ENCODE measurements around the gene FAM193A.

The FAM193A gene

GRCh38 chr4:2729533-2729875, 193.1 kb downstream of the FAM193A start:
- TF ChIP-seq, protein P1, sequence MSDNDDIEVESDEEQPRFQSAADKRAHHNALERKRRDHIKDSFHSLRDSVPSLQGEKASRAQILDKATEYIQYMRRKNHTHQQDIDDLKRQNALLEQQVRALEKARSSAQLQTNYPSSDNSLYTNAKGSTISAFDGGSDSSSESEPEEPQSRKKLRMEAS (IDR thresholded peaks at IDR 0.05): no peak
- no peak for TF ChIP-seq RAD21 (IDR thresholded peaks at IDR 0.05; ENCODE audit: low read depth)
- no peak for TF ChIP-seq NFIC (IDR thresholded peaks at IDR 0.05)
- TF ChIP-seq TAF1 (IDR thresholded peaks at IDR 0.05; ENCODE audit: low read depth): no peak
- TF ChIP-seq EP300 (IDR thresholded peaks at IDR 0.05; ENCODE audit: borderline replicate concordance): no peak
- TF ChIP-seq YY1 (IDR thresholded peaks at IDR 0.05; ENCODE audit: low read depth): no peak
- no peak for TF ChIP-seq REST (IDR thresholded peaks at IDR 0.05; ENCODE audit: low read depth)
- TF ChIP-seq CEBPB (IDR thresholded peaks at IDR 0.05): no peak
- TF ChIP-seq EGR1 (IDR thresholded peaks at IDR 0.05): no peak
- TF ChIP-seq TCF12 (IDR thresholded peaks at IDR 0.05; ENCODE audit: low read depth): no peak
- no peak for TF ChIP-seq FOXM1 (IDR thresholded peaks at IDR 0.05; ENCODE audit: borderline replicate concordance, low read depth)
- no peak for TF ChIP-seq TEAD4 (IDR thresholded peaks at IDR 0.05)
- TF ChIP-seq USF1 (IDR thresholded peaks at IDR 0.05): no peak
- no peak for TF ChIP-seq ZBTB7A (IDR thresholded peaks at IDR 0.05; ENCODE audit: low read depth)
- TF ChIP-seq CREB1 (IDR thresholded peaks at IDR 0.05; ENCODE audit: low read depth): no peak

DNA sequence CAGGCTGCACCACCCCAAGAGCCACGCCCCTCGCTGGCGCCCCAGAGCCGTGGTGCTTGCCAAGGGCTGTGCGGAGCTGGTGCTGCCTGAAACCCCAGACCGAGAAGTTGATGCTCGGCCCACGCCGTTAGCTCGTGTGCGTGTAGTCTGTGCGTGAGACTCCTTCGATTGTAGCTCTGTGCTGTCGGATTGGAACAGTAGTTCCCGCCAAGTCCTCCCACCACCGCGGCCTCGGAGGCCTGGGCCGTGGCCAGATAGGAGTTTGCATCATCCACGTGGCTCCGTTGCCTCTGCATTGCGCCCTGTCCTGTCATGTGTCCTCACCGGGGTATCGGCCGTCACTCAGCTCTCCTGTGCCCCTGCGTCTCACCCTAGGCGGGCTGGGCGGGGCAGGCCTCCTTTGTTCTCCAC, 195.5 kb downstream of the FAM193A start:
- TF ChIP-seq ZBTB7A (IDR thresholded peaks at IDR 0.05; ENCODE audit: low read depth) (no peak), TAF1 (IDR thresholded peaks at IDR 0.05; ENCODE audit: low read depth) (no peak), TCF12 (IDR thresholded peaks at IDR 0.05; ENCODE audit: low read depth) (no peak), NFIC (IDR thresholded peaks at IDR 0.05) (no peak), REST (IDR thresholded peaks at IDR 0.05; ENCODE audit: low read depth) (no peak), TEAD4 (IDR thresholded peaks at IDR 0.05) (no peak), EP300 (IDR thresholded peaks at IDR 0.05; ENCODE audit: borderline replicate concordance) (no peak), RAD21 (IDR thresholded peaks at IDR 0.05; ENCODE audit: low read depth) (no peak), USF1 (IDR thresholded peaks at IDR 0.05) (no peak), EGR1 (IDR thresholded peaks at IDR 0.05) (no peak), CEBPB (IDR thresholded peaks at IDR 0.05) (no peak), YY1 (IDR thresholded peaks at IDR 0.05; ENCODE audit: low read depth) (no peak)
- TF ChIP-seq, protein P1 (IDR thresholded peaks at IDR 0.05): no peak

GRCh38 chr4:2732526-2732925, 196.1 kb downstream of the FAM193A start:
- no peak for TF ChIP-seq ZBTB7A (IDR thresholded peaks at IDR 0.05; ENCODE audit: low read depth)
- TF ChIP-seq, protein P1 (IDR thresholded peaks at IDR 0.05): no peak
- TF ChIP-seq CEBPB (IDR thresholded peaks at IDR 0.05): no peak
- no peak for TF ChIP-seq YY1 (IDR thresholded peaks at IDR 0.05; ENCODE audit: low read depth)
- no peak for TF ChIP-seq TCF12 (IDR thresholded peaks at IDR 0.05; ENCODE audit: low read depth)
- no peak for TF ChIP-seq TAF1 (IDR thresholded peaks at IDR 0.05; ENCODE audit: low read depth)
- TF ChIP-seq NFIC (IDR thresholded peaks at IDR 0.05): no peak
- no peak for TF ChIP-seq USF1 (IDR thresholded peaks at IDR 0.05)
- no peak for TF ChIP-seq CREB1 (IDR thresholded peaks at IDR 0.05; ENCODE audit: low read depth)
- TF ChIP-seq RAD21 (IDR thresholded peaks at IDR 0.05; ENCODE audit: low read depth): no peak
- TF ChIP-seq TEAD4 (IDR thresholded peaks at IDR 0.05): no peak
- TF ChIP-seq FOXM1 (IDR thresholded peaks at IDR 0.05; ENCODE audit: borderline replicate concordance, low read depth): no peak
- no peak for TF ChIP-seq EP300 (IDR thresholded peaks at IDR 0.05; ENCODE audit: borderline replicate concordance)
- TF ChIP-seq REST (IDR thresholded peaks at IDR 0.05; ENCODE audit: low read depth): no peak
- no peak for TF ChIP-seq EGR1 (IDR thresholded peaks at IDR 0.05)

All from Ishikawa (cell line).